Islet of Langerhans (tissue), 1 donor: ENCODE data around the gene EMID1.

Source experiments
- FAIRE-seq: peaks from one replicate; lab custom pipeline; 2011; peaks lifted over from hg19 to GRCh38; lab: Jason Lieb, UNC

EMID1 gene

GRCh38 chr22:29298641-29299040, 92.9 kb downstream of the EMID1 start:
- no peak for FAIRE-seq

- no peak for FAIRE-seq
These were observed 93.6 kb downstream of the EMID1 start for GRCh38 chr22:29299136-29299900.

- FAIRE-seq: no peak
These were observed 94.7 kb downstream of the EMID1 start for GRCh38 chr22:29300467-29300806.

- no peak for FAIRE-seq
These were observed 95.3 kb downstream of the EMID1 start for GRCh38 chr22:29300807-29301601.

- no peak for FAIRE-seq
These were observed 96.2 kb downstream of the EMID1 start for GRCh38 chr22:29301716-29302401.

DNA sequence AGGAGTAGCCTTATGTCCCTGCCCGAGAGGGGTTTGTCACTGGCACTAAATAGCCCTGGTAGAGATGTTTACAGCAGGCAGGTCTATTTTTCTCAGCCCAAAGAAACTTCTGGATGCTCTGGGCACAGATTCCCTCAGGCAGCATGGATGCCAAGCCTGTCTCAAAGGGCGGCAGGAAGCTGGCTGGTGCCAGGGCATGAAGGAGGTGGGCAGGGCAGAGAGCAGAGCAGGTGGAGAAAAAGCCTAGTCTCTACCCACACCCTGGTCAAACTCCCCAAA, 96.6 kb downstream of the EMID1 start:
- no peak for FAIRE-seq

- FAIRE-seq: no peak
These were observed 97.2 kb downstream of the EMID1 start for GRCh38 chr22:29302681-29303465.

DNA sequence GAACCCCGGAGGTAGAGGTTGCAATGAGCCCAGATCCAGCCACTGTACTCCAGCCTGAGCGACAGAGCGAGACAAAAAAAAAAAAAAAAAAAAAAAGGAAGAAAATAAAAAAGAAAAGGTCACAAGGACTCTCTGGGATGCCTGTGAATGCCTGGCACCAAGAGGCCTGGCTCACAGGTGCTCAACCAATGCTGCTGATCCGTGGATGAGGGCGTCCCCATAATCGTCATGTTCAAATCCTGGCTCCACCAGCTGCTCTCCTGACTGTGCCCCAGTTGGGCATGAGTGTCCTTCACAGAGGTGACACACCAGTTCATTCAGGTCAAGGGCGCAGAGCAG, 100.1 kb downstream of the EMID1 start:
- FAIRE-seq: no peak

GRCh38 chr22:29306175-29306834, 100.6 kb downstream of the EMID1 start, which contains the start of gene GAS2L1:
Gene GAS2L1, plus strand, starts transcription at chr22:29306650. Its CDS starts 1,456 bp downstream, at chr22:29308106.
- FAIRE-seq: no peak

DNA sequence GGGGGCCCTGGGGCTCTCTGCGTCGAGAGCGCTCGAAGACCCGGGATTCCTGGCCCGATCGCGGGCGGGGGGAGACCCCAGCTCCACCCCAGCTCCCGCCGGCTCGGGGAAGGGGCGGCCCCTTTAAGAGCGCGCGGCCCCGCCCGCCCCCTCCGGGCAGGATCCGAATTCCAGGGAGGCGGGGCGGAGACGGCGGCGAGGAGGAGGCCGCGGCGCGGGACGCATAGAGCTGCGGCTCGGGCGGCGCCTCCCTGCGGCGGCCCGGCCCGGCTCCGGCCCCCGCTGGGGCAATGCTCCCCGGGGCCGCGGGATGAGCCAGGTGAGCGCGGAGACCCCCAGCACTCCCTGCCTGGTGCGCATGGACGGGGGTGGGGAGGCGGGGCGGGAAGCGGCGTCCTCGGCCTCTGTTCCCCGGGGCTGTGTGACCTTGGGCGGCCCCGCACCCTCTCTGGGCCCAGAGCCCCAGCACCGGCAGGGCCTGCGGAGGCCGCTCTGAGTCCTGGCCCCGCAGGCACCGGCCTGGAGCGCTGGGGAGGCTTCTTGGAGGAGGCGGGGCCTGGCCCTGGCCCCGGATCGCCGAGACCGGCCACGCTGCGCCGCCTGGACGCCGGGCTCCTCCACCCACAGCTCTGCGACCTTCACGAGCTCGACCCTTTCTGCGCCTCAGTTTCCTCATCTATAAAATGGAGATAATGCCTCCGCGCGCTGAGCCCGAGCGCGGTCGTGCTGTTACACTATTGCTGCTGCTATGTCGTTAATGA, 101.3 kb downstream of the EMID1 start:
- FAIRE-seq: no peak

- FAIRE-seq: no peak
These were observed 102.0 kb downstream of the EMID1 start for GRCh38 chr22:29307596-29308147.

GRCh38 chr22:29308148-29308790, 102.6 kb downstream of the EMID1 start:
- FAIRE-seq: no peak

DNA sequence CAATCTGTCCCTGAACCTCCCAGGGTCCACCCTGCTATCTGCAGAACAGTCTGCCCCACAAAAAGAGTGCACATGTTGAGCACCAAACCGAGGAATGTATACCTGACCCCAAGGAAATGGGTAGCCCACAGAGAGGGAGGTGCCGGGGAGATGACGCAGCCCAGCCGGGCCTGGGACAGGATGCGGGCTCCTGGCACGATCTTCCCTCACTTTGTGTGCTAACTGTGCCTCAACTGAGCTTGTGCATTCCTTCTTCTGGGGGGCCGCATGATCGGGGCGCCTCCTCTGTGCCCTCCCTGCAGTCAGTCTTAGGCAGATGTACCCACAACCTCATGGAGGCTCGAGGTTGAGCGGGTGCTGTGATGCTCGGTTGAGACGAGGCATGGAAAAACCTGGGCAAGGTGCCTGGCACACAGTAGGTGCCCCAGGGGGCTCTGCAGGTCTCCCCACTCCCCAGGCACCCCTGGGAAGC, 103.1 kb downstream of the EMID1 start:
- FAIRE-seq: no peak
